ENCODE measurements around the gene POU2AF1.
A peak's percentile ranks its signal among the peaks of the same experiment; 100 is the strongest.

Gene POU2AF1

GRCh38 chr11:111378861-111379601 is at the start of gene POU2AF1:
TSS of gene POU2AF1 (minus strand) at chr11:111379275. CDS start at chr11:111379177, 98 bp downstream.
- no peak for DNase-seq

- no peak for DNase-seq
Observed at GRCh38 chr11:111428113-111428876, 49.2 kb upstream of the POU2AF1 start.

DNA sequence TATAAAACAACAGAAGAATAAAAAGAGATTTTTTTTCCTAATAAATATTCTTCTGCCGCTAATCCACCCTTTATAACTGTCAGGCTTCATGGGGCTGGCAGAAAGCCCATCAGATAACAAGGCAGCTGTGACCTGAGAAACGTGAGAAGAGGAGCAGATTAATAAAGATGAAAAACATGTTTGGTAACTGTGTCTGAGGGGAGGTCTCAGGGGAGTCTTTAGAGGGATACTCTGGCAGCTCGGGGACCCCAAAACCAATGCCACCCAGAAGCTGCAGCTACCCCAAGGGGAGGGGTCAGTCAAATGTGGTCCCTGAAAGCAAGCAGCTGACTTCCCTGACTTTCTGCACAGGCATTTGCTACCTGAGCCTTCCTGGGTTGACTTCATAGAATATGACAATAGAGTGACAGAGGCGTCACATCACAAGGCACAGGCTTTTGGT is 48.4 kb upstream of the POU2AF1 start:
- DNase-seq: peak; percentile 87

- no peak for DNase-seq
Observed at GRCh38 chr11:111426617-111427016, 47.5 kb upstream of the POU2AF1 start.

DNA sequence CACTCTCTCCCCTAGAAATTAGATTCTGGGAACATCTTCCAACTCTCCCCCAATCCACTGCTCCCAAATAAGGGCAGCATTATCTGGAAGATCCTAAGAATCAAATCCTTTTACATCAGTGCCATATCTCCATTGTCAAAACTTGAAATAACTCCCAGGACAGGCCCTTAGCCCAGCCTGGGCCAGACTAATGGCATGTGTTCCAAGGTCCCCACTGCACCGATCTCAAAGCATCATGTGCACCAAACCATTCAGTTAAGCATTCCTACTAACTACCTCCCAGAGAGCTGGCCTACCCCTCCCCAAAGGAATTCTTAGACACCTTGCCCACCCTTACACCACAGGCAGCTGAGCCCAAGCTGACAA is 44.2 kb upstream of the POU2AF1 start:
- no peak for DNase-seq

- DNase-seq: peak; percentile 35
Observed at GRCh38 chr11:111422494-111423249, 43.6 kb upstream of the POU2AF1 start.

GRCh38 chr11:111421251-111421650 is 42.2 kb upstream of the POU2AF1 start:
- no peak for DNase-seq

- no peak for DNase-seq
Observed at GRCh38 chr11:111419641-111420327, 40.7 kb upstream of the POU2AF1 start.

DNA sequence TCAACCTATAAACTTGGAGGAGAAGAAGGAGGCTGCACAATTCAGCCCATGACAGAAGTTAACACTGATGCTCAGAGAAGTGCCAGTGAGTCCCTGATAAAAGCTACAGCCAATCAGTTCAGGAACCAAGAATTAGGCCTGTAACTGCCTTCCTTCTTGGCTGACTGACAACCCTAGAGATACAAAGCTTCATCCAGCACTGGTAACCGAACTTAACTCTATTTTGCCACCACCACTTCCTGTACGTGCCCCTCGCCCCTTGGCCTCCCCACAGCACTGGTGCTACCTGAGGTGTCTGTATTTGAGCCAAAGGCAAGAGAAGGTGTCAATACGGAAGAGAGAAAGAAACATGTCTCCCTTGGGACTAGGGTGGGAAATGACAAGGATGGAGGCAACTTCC is 40.1 kb upstream of the POU2AF1 start:
- DNase-seq: no peak

- DNase-seq: no peak
Observed at GRCh38 chr11:111418436-111418787, 39.3 kb upstream of the POU2AF1 start.

DNA sequence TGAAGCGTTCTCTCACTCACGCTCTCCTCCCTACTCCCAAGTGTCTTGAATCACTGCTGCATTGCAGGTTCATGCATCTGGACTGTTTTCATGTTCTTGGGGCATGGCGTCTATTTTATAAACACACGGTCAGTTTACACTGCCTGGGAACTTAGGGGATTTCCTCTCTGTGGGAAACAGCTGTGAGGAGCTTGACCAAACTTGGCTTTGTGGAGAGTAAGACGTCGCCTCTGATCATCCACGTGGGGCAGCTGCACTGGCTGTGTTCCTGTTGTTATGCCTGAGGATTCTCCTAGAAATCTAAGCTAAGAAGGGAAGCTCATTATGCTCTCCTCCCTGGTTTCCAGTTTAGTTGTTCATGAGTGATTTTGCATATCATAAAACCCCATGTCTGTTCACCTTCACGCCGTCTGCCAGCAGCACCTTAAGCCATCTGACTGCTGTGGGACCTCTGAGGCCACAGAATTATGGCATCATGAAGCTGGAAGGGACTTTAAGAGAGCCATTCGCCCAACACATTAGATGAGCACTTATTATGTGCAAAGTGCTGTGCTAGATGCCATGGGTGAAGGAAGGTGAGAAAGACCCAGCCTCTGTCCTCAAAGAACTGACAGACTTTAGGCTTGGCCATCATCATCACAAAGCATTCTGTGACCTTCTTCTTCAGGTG is 38.8 kb upstream of the POU2AF1 start:
- DNase-seq: no peak

GRCh38 chr11:111417011-111417765 is 38.1 kb upstream of the POU2AF1 start:
- no peak for DNase-seq

- DNase-seq: no peak
Observed at GRCh38 chr11:111416231-111416960, 37.3 kb upstream of the POU2AF1 start.

DNA sequence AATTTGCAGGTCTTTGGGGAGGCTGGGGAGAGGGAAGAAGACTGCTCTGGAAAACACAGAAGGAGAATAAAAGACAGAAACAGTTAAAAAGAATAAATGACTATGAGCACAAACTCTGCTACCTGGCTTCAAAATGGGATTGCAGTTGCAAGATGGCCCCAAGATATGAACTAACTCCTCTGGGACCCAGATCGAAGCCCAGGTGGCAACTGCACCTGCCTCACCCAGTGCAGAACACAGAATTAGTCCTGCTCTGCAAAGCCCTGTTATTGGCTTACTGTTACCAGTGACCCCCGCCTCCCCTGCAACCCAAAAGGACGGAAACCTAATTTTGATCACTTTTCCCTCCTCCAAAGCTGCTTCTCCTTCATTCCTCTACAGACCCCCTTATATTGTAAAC is 35.9 kb upstream of the POU2AF1 start:
- DNase-seq: no peak

DNA sequence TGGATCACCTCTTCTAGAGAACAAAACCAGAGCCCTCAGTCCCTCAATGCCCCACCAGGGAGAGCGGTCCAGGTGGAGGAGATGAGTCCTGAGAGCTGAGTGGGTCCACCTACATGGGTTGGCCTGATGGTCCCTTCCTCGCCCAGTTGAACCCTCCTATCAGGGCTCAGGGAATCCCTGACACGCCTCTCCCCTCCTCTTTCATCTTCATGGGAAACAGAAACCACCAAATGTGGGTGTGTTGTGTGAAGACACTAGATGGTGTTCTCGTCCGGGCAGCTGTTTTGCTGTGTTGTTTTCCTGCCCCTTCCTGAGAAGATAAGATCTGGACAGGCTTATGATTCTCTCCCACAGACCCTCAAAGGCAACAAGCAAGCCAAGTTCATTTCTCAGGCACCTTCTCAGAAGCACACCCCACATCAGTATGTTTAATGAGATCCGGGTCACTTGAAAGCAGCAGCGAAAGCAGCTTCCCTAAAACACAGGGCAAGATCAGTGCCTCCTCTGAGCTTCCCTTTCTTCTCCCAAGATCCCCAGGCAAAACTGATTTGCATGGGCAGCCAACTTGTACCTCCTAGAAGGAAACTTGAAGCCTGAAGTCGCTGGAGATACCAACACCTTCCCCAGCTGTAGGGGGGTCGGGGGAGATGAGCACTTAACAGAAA is 35.3 kb upstream of the POU2AF1 start:
- DNase-seq: no peak

DNA sequence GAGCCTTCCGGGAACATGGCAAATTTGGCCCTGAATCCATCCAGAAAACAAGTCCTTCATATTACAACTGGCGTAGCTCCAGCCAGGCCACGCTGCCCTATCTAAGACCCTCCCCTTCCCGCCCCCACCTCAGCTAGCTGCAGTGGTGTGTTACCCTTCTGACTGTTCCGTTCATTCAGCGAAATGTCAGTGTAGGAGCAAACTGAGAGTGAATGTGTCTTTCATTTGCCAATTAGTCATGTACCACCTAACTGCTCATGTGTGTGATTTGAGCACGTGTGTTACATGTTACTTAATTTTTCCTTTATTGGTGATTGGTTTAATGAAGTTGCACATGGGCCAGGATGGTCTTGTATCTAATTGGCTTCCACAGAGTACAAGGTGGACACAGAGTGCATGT is 34.8 kb upstream of the POU2AF1 start:
- DNase-seq: no peak

- no peak for DNase-seq
Observed at GRCh38 chr11:111412293-111412692, 33.2 kb upstream of the POU2AF1 start.

DNA sequence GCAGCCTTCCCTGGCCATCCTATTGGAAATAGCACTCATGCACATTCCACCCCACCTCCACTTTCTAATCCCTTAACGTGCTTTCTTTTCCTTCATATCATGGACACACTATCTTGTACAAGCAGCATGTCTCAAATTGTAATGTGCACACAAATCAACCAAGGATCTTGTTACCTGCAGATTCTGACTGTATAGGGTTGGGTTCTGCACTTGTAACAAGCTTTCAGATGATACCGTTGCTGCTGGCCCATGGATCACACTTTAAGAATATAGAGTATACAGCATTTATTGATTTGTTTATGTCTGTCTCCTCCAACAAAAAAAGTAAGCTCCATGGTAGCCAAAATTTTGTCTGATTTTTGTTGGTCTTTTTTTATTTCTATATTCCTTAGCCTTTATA is 32.4 kb upstream of the POU2AF1 start:
- DNase-seq: no peak

DNA sequence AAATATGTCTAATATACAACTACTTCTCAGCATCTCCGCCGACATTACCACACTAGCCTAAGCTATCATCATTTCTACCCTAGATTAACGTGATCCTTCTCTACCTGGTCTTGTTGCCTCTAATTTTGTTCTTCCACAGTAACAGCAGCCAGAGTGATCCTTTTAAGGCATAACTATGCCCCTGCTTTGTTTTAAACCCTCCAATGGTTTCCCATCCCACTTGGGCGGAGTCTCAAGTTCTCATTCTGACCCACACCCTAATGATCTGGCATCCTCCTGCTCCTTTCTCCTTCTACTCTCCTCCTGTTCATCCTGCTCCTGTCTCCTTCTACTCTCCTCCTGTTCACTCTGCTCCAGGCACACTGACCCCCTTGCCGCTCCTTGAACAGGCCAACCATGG is 31.9 kb upstream of the POU2AF1 start:
- DNase-seq: no peak

- DNase-seq: no peak
Observed at GRCh38 chr11:111409915-111410314, 30.8 kb upstream of the POU2AF1 start.

Data from NCI-H524 treated with DMSO at 0.1 percent for 48 hours (cell line).